Natural killer cell (primary cell): ENCODE data around the gene TBL1X. TPM values are rescaled to one million over a fixed set of nuclear protein-coding genes. Genes with fewer than 3 reads are reported as not detected.
A peak's percentile ranks its signal among the peaks of the same experiment; 100 is the strongest.

Experiments used
- ATAC-seq, 3 donors: fragments of 150-1000 bp in 2 of 3; fragments of 200-7000 bp in 1 of 3; cut with Tn5 transposase; 1 replicate in 1 of 3; 2 replicates in 2 of 3; pipeline ENCODE4 v1.10.0; 2021; ENCODE audit warnings: mild to moderate bottlenecking in 2 of 3, moderate library complexity in 2 of 3
- DNase-seq, 2 donors: peaks; one replicate each; pipeline versions ENCODE4 v3.0.0 to v3.0.0-alpha.2; 2013 to 2021; ENCODE audit warnings: mixed read lengths in 1 of 2
- H3K27ac ChIP-seq: one replicate; pipeline ENCODE4 v1.5.1; 2013; ENCODE audit warnings: mild to moderate bottlenecking, low read length
- H3K27me3 ChIP-seq: one replicate; pipeline ENCODE4 v1.6.1; 2013; ENCODE audit warnings: low read length; ENCODE audit not compliant: control insufficient read depth, insufficient read depth
- H3K36me3 ChIP-seq: one replicate; pipeline ENCODE4 v1.6.1; 2013; ENCODE audit warnings: low read length; ENCODE audit not compliant: control insufficient read depth, insufficient read depth
- H3K4me1 ChIP-seq: one replicate; pipeline ENCODE4 v1.6.1; 2013; ENCODE audit warnings: low read length; ENCODE audit not compliant: control insufficient read depth, insufficient read depth
- H3K4me3 ChIP-seq: one replicate; pipeline ENCODE4 v1.5.1; 2013; ENCODE audit warnings: low read length
- H3K9me3 ChIP-seq: one replicate; pipeline ENCODE4 v1.6.1; 2013; ENCODE audit warnings: low read length; ENCODE audit not compliant: control insufficient read depth, insufficient read depth
- H3K27ac Mint-ChIP-seq, 2 donors: one replicate each; pipeline ENCODE4 v1.8.0; 2022; ENCODE audit warnings: mild to moderate bottlenecking in 2 of 2, mixed read lengths in 2 of 2, moderate library complexity in 1 of 2
- H3K27me3 Mint-ChIP-seq, 2 donors: one replicate each; pipeline ENCODE4 v1.8.0; 2022; ENCODE audit warnings: low read depth in 2 of 2, mixed read lengths in 2 of 2
- H3K36me3 Mint-ChIP-seq: one replicate; pipeline ENCODE4 v1.8.0; 2022; ENCODE audit warnings: mixed read lengths
- H3K4me1 Mint-ChIP-seq, 2 donors: one replicate each; pipeline ENCODE4 v1.8.0; 2022; ENCODE audit warnings: mixed read lengths in 2 of 2
- H3K4me3 Mint-ChIP-seq: one replicate; pipeline ENCODE4 v1.8.0; 2022; ENCODE audit warnings: mild to moderate bottlenecking, moderate library complexity, mixed read lengths
- H3K9me3 Mint-ChIP-seq, 2 donors: one replicate each; pipeline ENCODE4 v1.8.0; 2022; ENCODE audit warnings: mixed read lengths in 2 of 2
- WGBS: methylation state at CpG from one replicate; pipeline ENCODE4 v1.1.7; 2013; ENCODE audit warnings: missing lambda C conversion rate; ENCODE audit not compliant: insufficient coverage; 5-methylcytosine and 5-hydroxymethylcytosine counted together
- intact Hi-C: fragments of 100-400 bp; cut with micrococcal nuclease; formaldehyde crosslinking; loops from one replicate; pipeline ENCODE4 v1.14.2; 2022
- total RNA-seq, 4 donors: library from RNA; stranded (reverse); fragments of 120-200 nt in 1 of 4; gene quantifications; one replicate each; pipeline versions ENCODE4 v1.2.3 to v1.2.4, GENCODE V29; 2013 to 2022
- TF ChIP-seq, protein P1 (sequence below): fragments of 200-600 bp; IDR thresholded peaks from one replicate; pipeline ENCODE4 v1.8.0; 2022; ENCODE audit warnings: antibody characterized with exemption

The TBL1X gene
- total RNA-seq, 3 donors from 2014 or later (not counting 1 experiment from before 2014, with no cell fraction given): 21.9 to 43.8 (median 32.7) TPM

DNA sequence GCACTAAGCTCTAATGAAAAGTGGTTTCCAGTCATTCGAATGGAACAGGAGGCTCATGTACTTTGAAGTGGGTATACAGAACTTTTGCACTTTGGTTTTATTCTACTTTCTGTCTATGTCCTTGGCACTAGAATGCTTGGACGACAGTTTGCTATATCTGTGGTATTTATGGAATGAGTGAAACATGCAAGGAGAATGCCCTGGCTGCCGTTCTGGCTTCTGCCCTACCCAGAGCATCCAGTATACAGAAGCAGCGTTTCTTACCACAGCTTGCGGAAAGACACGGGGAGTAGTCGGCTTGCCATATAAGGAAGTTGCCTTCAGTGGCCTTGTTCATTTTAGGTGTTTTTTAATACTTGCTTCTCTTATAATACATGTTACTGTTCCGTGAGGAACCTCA, 98.0 kb downstream of the TBL1X start:
- no peak overlapping the region for H3K4me3 Mint-ChIP-seq
- peaks cover 20% of the 10 kb centered on the region for H3K4me1 ChIP-seq
- TF ChIP-seq, protein P1, sequence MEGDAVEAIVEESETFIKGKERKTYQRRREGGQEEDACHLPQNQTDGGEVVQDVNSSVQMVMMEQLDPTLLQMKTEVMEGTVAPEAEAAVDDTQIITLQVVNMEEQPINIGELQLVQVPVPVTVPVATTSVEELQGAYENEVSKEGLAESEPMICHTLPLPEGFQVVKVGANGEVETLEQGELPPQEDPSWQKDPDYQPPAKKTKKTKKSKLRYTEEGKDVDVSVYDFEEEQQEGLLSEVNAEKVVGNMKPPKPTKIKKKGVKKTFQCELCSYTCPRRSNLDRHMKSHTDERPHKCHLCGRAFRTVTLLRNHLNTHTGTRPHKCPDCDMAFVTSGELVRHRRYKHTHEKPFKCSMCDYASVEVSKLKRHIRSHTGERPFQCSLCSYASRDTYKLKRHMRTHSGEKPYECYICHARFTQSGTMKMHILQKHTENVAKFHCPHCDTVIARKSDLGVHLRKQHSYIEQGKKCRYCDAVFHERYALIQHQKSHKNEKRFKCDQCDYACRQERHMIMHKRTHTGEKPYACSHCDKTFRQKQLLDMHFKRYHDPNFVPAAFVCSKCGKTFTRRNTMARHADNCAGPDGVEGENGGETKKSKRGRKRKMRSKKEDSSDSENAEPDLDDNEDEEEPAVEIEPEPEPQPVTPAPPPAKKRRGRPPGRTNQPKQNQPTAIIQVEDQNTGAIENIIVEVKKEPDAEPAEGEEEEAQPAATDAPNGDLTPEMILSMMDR: no peak
- 91% methylated on average over 4 of the region's 8 CpGs for WGBS
- ATAC-seq (no peak), DNase-seq (no peak)
- H3K9me3 Mint-ChIP-seq: no peaks in the 10 kb centered on the region
- no peaks in the 10 kb centered on the region for H3K27me3 ChIP-seq
- H3K27ac ChIP-seq: no peak overlapping the region
- H3K36me3 Mint-ChIP-seq: no peaks in the 10 kb centered on the region
- H3K4me1 Mint-ChIP-seq: peaks cover 23 to 28% of the 10 kb centered on the region in 2 donors
- H3K27ac Mint-ChIP-seq: no peak overlapping the region
- intact Hi-C loops: no loop called here
- no peaks in the 10 kb centered on the region for H3K9me3 ChIP-seq
- H3K27me3 Mint-ChIP-seq: no peaks in the 10 kb centered on the region
- H3K36me3 ChIP-seq: no peaks in the 10 kb centered on the region
- H3K4me3 ChIP-seq: no peak overlapping the region

DNA sequence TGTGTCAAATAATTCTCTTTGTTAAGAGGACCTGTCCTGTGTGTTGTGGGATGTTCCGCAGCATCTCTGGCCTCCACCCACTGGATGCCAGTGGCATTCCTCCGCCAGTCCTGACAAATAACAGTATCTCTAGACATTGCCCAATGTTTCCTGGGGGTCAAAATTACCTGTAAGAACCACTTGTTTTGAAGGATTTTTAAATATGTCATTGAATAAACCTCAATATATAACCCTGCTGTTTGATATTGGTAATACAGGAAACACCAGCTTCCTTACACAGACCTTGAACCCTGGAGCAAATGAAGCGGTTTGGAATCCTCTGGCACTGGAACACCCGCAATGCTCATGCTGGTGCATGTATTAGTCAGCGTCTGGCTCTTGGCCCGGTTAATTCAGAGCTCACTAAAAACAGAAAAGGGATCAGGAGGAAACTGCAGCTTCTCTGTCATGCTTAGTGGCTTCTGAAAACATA, 101.3 kb downstream of the TBL1X start:
- intact Hi-C loops: no loop called here
- TF ChIP-seq, protein P1: no peak
- H3K27ac ChIP-seq: no peak overlapping the region
- no peaks in the 10 kb centered on the region for H3K36me3 ChIP-seq
- Mint-ChIP-seq H3K9me3 (no peaks in the 10 kb centered on the region), H3K4me1 (peaks cover 7 to 15% of the 10 kb centered on the region in 2 donors), H3K4me3 (no peak overlapping the region), H3K27me3 (no peaks in the 10 kb centered on the region), H3K27ac (peak overlapping the region in 1 of 2 donors; percentile 64), H3K36me3 (no peaks in the 10 kb centered on the region)
- H3K4me1 ChIP-seq: peaks cover 43% of the 10 kb centered on the region
- no peaks in the 10 kb centered on the region for H3K9me3 ChIP-seq
- ATAC-seq (peak in 2 of 3 donors; percentile 21 to 31), DNase-seq (peak in 1 of 2 donors; percentile 10)
- H3K27me3 ChIP-seq: no peaks in the 10 kb centered on the region
- 13% methylated on average over 4 of the region's 6 CpGs for WGBS
- H3K4me3 ChIP-seq: no peak overlapping the region

DNA sequence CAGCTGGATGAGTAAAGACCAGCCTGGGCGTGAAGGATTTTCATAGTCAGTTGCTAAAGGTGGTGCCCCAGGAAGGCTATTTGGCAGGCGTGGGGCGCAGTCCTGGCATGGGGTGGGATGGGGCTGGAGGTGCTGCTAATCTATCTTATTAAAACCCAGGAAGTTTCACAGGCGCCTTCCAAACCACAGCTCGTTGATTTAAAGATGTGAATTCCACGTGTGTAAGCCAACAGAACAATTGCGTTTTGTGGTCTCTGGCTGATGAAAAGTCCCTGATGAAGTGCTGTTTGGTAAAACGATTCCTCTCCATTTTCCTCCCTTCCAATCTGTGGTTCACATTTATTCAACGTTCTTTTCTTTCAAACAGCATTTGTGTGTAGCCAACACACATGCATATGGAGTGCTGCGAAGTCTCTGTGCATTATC, 105.0 kb downstream of the TBL1X start:
- DNase-seq: no peak
- H3K4me1 ChIP-seq: peaks cover 53% of the 10 kb centered on the region
- WGBS: 41% methylated on average over 10 of the region's 10 CpGs

More for the DNA sequence above, 105.0 kb downstream of the TBL1X start:
- H3K27me3 Mint-ChIP-seq: no peaks in the 10 kb centered on the region
- intact Hi-C loops: no loop called here
- Histone ChIP-seq H3K9me3 (no peaks in the 10 kb centered on the region), H3K27me3 (no peaks in the 10 kb centered on the region), H3K27ac (no peak overlapping the region), H3K36me3 (no peaks in the 10 kb centered on the region), H3K4me3 (no peak overlapping the region)
- H3K36me3 Mint-ChIP-seq: no peaks in the 10 kb centered on the region
- no peak overlapping the region for H3K4me3 Mint-ChIP-seq
- peaks cover 16 to 18% of the 10 kb centered on the region in 2 donors for H3K4me1 Mint-ChIP-seq
- ATAC-seq: no peak
- TF ChIP-seq, protein P1: no peak
- no peak overlapping the region for H3K27ac Mint-ChIP-seq
- no peaks in the 10 kb centered on the region for H3K9me3 Mint-ChIP-seq
